D341Med (cell line): ENCODE data around the gene GEN1.

ENCODE experiments used
- DNase-seq: peaks from one replicate; pipeline ENCODE4 v3.0.0; 2012; ENCODE audit warnings: low spot score

Gene GEN1

GRCh38 chr2:17754773-17755425, 961 bp downstream of the GEN1 start:
- no peak for DNase-seq

GRCh38 chr2:17756668-17757067, 2.7 kb downstream of the GEN1 start:
- DNase-seq: no peak

- DNase-seq: no peak
Measured at GRCh38 chr2:17757321-17757720, 3.4 kb downstream of the GEN1 start.

- DNase-seq: no peak
Measured at GRCh38 chr2:17758118-17758517, 4.2 kb downstream of the GEN1 start.

- DNase-seq: no peak
Measured at GRCh38 chr2:17759805-17760204, 5.9 kb downstream of the GEN1 start.

GRCh38 chr2:17762451-17762850, 8.5 kb downstream of the GEN1 start:
- no peak for DNase-seq

- no peak for DNase-seq
Measured at GRCh38 chr2:17763641-17764333, 9.8 kb downstream of the GEN1 start.

GRCh38 chr2:17765398-17765797, 11.5 kb downstream of the GEN1 start:
- DNase-seq: no peak

- DNase-seq: no peak
Measured at GRCh38 chr2:17768894-17769293, 15.0 kb downstream of the GEN1 start.

GRCh38 chr2:17771956-17772355, 18.0 kb downstream of the GEN1 start:
- no peak for DNase-seq

GRCh38 chr2:17772532-17772931, 18.6 kb downstream of the GEN1 start:
- no peak for DNase-seq

- no peak for DNase-seq
Measured at GRCh38 chr2:17780546-17780945, 26.6 kb downstream of the GEN1 start.

- no peak for DNase-seq
Measured at GRCh38 chr2:17781482-17781881, 27.5 kb downstream of the GEN1 start.

- DNase-seq: no peak
Measured at GRCh38 chr2:17786727-17787126, 32.8 kb downstream of the GEN1 start.

- no peak for DNase-seq
Measured at GRCh38 chr2:17788773-17789172, 34.8 kb downstream of the GEN1 start.

GRCh38 chr2:17790536-17790935, 36.6 kb downstream of the GEN1 start:
- no peak for DNase-seq

GRCh38 chr2:17791121-17791816, 37.3 kb downstream of the GEN1 start:
- DNase-seq: no peak

GRCh38 chr2:17791817-17792130, 37.8 kb downstream of the GEN1 start:
- no peak for DNase-seq

GRCh38 chr2:17792515-17792914, 38.6 kb downstream of the GEN1 start:
- DNase-seq: no peak

- DNase-seq: no peak
Measured at GRCh38 chr2:17793296-17793695, 39.4 kb downstream of the GEN1 start.

- DNase-seq: no peak
Measured at GRCh38 chr2:17793803-17794354, 39.9 kb downstream of the GEN1 start.

- no peak for DNase-seq
Measured at GRCh38 chr2:17795309-17795708, 41.4 kb downstream of the GEN1 start.

GRCh38 chr2:17798338-17798737, 44.4 kb downstream of the GEN1 start:
- no peak for DNase-seq
